Tibial nerve (tissue), 4 donors: ENCODE data around the gene ATXN7L1.

Source experiments
- CTCF ChIP-seq, 5 experiments: fragments of 200-600 bp in 3 of 5; fragments of 450-650 bp in 2 of 5; sonication (generic) in 3 of 5; IDR thresholded peaks; one replicate each; pipeline ENCODE4 v1.5.1; 2016 to 2019; ENCODE audit warnings: antibody characterized with exemption in 5 of 5, mild to moderate bottlenecking in 3 of 5, moderate library complexity in 2 of 5
- EP300 ChIP-seq, 2 donors: sonication (generic); formaldehyde crosslinking; IDR thresholded peaks; one replicate each; pipeline ENCODE4 v1.6.1; 2017; ENCODE audit warnings: antibody characterized with exemption in 2 of 2, mild to moderate bottlenecking in 1 of 2
- POLR2A ChIP-seq, 2 donors: fragments of 450-650 bp; IDR thresholded peaks; one replicate each; pipeline ENCODE4 v1.6.1; 2017; ENCODE audit warnings: antibody characterized with exemption in 2 of 2, mild to moderate bottlenecking in 2 of 2, moderate library complexity in 2 of 2

DNA sequence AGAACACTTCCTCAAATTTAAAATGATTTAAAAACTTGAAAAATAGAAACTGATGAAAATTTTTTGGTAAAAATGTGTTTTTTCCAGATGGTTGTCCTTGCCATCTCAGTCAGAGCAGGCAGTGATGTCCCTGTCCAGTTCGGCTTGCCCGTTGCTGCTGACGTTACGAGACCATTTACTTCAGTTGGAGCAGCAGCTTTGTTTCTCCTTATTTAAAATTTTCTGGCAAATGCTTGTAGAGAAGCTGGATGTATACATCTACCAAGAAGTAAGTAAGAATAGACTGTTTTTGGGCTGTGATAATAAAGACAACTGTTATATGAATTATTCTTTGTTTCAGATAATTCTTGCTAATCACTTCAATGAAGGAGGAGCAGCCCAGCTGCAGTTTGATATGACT lies 311.2 kb downstream of the ATXN7L1 start:
- no peak for TF ChIP-seq CTCF (IDR thresholded peaks at IDR 0.05)
- TF ChIP-seq POLR2A (IDR thresholded peaks at IDR 0.05) = no peak
- no peak for TF ChIP-seq EP300 (IDR thresholded peaks at IDR 0.05)
